KG1 (cell line): ENCODE data around the gene NKX1-2.
"Not testable (repeated sequence)": the region's sequence is repeated elsewhere in the genome, so short reads cannot be mapped to it uniquely, and the experiment has no call there.

Experiments
- DNase-seq: peaks from one replicate; lab custom pipeline; 2025; lab: John Stamatoyannopoulos, UW

Gene NKX1-2

GRCh38 chr10:124451276-124451675, 1.4 kb upstream of the NKX1-2 start:
- DNase-seq = no peak

DNA sequence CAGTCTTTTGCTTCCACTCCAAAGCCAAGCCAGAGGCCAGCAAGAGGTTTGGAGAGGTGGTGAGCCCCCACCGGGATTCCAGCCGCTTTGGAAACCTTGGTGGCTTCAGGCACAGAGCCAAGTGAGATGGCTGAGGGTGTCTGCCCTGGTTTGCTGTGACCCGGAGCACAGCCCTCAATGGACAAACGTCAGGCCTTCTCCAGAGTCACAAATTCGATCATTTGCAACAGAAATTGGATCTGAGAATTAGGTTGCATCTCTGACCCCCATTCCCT, 885 bp upstream of the NKX1-2 start:
- no peak for DNase-seq

DNA sequence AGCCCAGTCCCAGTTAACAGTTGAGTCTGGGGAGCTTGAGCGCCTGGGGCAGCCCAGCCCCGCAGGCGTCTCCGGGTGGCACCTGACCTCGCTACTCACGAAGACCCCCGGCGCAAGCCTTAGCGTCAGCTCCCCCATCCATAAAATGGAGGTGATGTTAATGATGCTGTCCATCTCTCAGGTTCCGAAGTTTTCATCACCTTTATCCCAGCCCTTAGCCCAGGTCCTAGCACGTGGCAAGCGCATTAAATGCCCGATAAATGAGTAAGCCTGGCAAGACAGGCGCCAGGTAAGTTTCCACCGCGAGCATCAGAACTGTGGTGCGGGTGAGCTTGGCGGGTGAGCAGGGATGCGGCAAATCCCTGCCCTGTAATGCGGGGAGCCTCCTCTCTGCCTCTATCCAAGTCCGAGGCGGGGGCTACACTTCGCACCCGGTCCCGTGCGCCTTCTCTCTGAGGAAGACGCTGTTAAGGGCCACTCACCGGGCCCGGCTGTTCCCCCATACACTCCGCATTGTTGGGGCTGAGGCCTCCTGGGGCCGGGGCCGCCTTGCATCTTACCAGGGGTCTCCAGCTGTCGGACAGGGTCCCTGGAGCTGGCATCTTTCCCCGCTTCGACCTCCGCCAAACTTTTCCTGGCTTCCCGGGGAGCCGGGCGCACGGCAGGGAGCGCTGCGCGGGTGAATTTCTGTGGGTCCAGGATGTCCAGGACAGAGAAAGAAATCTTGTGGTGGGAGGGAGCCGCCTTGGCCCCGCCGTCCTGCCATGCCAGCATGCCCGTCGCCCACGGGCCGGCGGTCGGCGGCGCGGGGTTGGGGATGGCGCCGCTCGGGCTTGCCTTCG, 444 bp downstream of the NKX1-2 start:
- DNase-seq = no peak

DNA sequence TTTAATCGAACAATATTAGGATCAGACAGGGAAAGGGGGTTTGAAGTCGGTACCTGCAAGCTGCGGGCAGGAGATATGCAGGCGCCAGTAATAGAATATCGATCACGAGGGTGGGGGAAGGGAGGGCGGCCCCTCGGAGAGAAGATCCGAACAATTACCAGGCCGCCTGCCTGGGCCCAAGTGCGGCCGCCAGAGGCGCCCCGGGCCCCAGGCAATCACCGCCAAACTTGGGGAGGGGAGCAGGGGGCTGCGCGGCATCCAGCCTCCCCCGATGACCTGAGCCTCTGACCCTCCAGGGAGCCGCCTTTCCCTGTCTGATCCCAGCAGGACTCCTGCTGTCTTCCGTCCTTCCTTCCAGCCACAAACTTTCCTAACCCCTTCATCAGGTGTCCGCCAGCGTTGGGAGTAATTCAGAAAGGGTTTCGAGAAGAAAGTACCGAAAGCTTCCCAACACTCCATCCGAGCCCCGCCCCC, 1.1 kb downstream of the NKX1-2 start:
- DNase-seq = no peak

DNA sequence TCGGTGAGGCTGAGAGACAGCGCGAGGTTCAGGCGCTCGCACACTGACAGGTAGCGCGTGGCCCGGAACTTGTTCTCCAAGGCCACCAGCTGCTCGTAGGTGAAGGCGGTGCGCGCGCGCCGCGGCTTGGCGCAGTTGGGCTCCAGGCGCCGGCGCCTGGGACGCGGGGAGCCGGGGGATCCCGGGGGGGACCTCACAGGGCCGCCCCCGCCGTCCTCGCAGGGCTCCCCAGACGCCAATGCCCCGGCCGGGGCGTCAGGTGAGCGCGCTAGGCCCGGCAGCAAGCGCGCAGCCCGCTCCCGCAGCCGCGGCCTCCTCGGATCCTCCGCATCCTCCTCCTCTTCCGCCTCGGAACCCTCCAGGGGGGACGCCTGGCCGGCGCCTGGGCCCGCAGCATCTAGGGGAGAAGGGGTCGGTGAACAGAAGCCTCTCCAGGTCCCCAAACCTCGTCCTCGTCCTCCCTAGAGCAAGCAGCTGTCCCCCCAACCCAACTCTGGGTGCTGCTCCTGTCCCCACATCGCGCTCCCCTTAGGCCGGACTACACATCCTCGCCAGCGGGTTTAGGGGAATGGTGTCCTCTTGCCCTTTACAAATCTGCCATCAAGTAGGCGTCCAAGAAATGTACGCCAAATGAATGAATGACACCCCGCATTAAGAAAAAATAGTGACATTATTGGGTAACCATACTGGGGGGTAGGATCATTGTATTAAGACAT, 1.9 kb downstream of the NKX1-2 start:
- no peak for DNase-seq

DNA sequence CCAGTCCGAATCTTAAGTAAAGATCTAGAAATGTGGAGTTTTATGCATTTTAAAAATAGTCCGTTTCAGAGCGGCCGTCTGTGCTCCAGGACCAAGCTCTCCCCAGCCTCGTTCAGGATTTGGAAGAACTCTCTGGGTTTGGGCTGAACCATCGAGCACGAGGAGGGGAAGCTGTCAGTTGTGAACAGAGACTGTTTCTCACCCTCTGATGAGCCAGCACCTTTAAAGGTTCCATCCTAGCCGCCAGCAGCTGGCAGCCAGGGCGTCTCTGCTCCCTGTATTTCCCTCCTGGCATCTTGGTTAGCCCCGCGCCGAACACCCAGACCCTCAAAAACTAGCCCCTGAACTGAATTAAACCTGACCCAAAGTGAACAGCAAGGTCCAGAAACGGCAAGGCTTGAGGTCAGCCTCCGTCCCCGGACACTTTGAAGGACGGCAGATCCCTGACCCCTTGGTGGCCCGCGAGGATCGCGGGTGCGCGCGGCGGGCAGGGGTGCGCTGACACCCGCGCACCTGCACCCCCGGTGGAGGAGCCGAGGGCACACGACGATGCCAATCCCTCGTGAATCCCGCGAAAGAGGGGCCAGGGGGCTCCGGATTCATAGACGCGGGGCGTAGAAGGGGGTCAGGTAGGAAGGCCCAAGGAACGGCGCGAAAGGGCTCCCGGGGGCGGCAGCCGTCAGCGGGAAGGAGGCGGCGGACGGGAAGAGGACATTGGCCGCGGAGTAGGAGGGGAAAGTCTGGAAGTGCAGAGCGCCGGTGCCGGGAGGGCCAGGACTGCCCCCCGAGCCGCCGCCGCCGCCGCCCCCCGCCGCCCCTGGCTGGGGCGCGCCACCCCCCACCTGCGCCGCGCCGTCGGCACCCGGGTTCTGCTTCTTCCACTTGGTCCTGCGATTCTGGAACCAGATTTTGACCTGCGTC, 2.7 kb downstream of the NKX1-2 start:
- DNase-seq = no peak

DNA sequence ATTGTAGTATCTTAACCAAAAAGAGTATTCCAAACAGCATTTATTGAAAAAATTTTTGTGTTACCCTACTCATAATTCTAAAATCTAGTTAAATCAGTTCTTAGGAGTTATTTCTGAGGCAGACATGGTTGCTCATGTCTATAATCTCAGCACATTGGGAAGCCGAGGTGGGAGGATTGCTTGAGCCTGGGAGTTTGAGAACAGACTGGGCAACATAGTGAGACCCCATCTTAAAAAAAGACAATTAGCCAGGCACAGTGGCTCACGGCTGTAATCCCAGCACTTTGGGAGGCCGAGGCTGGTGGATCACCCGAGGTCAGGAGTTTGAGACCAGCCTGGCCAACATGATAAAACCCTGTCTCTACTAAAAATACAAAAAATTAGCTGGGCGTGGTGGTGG, 8.1 kb downstream of the NKX1-2 start:
- not testable (repeated sequence) for DNase-seq

DNA sequence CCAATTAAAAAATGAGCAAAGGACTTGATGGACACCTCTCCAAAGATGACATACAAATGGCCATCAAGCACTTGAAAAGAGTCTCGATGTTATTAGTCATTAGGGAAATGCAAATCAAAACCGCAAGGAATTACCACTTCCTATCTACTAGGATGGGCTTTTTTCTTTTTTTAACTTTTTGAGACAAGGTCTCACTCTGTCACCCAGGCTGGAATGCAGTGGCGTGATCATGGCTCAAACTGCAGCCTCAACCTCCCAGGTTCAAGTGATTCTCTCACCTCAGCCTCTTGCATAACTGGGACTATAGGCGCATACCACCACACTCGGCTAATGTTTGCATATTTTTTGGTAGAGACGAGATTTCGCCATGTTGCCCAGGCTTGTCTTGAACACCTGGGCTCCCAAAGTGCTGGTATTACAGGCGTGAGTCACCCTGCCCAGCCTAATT, 13.6 kb downstream of the NKX1-2 start:
- DNase-seq = no peak

- not testable (repeated sequence) for DNase-seq
These were observed 14.2 kb downstream of the NKX1-2 start for GRCh38 chr10:124435683-124436082.

DNA sequence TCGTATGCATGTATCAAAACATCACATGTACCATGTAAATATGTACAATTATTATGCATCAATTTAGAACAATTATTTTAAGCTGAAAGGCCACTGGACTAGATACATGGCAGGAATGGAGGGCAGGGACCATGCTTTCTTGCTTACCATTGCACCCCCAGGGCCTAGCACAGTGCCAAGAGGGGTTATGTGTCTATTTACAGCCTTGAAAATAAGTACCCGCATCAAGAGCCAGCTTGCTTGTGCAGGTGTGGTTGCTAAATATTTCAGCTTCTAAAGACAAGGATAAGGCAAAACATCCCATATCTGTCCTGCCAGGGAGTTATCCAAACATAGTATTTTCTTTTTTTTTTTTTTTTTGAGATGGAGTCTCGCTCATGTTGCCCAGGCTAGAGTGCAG, 16.4 kb downstream of the NKX1-2 start:
- DNase-seq = no peak

DNA sequence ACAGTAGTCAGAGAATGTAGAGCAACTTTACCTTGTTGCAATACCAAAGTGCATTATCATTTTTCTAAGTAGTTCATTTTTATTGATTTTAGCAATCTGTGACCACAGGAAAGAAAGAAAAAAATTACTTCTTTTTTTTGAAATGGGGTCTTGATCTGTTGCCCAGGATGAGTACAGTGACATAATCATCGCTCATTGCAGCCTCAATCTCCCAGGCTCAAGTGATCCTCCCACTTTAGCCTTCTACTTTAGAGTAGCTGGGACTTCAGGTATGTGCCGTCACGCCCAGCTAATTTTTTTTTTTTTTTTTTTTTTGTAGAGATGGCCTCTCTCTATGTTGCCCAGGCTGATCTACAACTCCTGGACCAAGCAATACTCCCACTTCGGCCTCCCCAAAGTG, 19.8 kb downstream of the NKX1-2 start:
- DNase-seq = no peak

GRCh38 chr10:124429576-124429975, 20.3 kb downstream of the NKX1-2 start:
- no peak for DNase-seq

GRCh38 chr10:124428207-124428777, 21.5 kb downstream of the NKX1-2 start:
- DNase-seq = no peak

DNA sequence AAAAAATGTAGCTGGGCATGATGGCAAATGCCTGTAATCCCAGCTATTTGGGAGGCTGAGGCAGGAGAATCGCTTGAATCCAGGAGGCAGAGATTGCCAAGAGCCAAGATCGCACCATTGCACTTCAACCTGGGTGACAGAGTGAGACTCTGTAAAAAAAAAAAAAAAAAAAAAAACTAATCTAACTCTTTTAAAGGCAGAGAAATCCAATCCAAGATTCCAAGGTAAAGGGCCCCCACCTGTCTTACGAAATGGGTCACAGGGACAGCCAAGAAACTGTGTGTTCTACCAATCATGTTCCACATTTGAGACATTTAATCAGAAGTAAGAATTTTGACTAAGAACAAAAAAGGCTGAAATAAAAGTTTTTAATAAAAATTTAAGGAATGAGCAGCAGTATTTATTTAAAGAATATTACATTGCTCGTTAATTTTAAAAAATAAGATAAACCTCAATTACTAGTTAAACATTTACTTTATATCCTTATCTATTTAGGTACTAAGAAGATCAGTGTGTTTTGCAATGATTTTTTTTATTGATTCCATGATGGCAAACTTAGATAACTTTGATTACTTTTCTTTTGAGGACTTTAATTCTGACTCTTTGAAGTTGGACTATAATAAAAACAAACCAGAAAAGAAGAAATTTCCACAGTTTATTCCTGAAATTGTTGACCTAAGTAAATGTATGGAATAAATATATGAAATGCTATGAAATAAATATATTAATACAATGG, 24.4 kb downstream of the NKX1-2 start:
- DNase-seq = no peak

GRCh38 chr10:124423813-124424212, 26.0 kb downstream of the NKX1-2 start:
- DNase-seq = no peak

GRCh38 chr10:124422742-124423141, 27.1 kb downstream of the NKX1-2 start:
- no peak for DNase-seq

- DNase-seq = no peak
These were observed 29.6 kb downstream of the NKX1-2 start for GRCh38 chr10:124420254-124420653.

GRCh38 chr10:124419635-124420034, 30.2 kb downstream of the NKX1-2 start:
- DNase-seq = no peak

- DNase-seq = peak; percentile 94
These were observed 30.9 kb downstream of the NKX1-2 start, which contains the start of gene OAT for GRCh38 chr10:124418726-124419501. Gene OAT, minus strand, starts transcription at chr10:124418923. Its CDS starts 6,752 bp downstream, at chr10:124412171.
